Right atrium auricular region (tissue), 2 donors: ENCODE data around the gene NLRP9. TPM values are rescaled to one million over a fixed set of nuclear protein-coding genes. Genes with fewer than 3 reads are reported as not detected.
"Not testable (repeated sequence)": the region's sequence is repeated elsewhere in the genome, so short reads cannot be mapped to it uniquely, and the experiment has no call there.

Source experiments
- DNase-seq: peaks from one replicate; pipeline ENCODE4 v3.0.0-alpha.2; 2019; ENCODE audit warnings: low spot score
- H3K27ac ChIP-seq, 2 donors: fragments of 200-600 bp; sonication (generic); 1 replicate in 1 of 2; 2 replicates in 1 of 2; pipeline ENCODE4 v1.5.1; 2016 to 2019
- H3K27me3 ChIP-seq, 2 donors: fragments of 200-600 bp; sonication (generic); one replicate each; pipeline versions ENCODE4 v1.5.1 to v1.6.0; 2017 to 2019
- H3K36me3 ChIP-seq: fragments of 200-600 bp; sonication (generic); one replicate; pipeline ENCODE4 v1.5.1; 2016
- H3K4me1 ChIP-seq, 2 donors: fragments of 200-600 bp; sonication (generic); one replicate each; pipeline versions ENCODE4 v1.5.1 to v1.6.0; 2017 to 2019
- H3K4me3 ChIP-seq, 2 donors: fragments of 200-600 bp; sonication (generic); 1 replicate in 1 of 2; 2 replicates in 1 of 2; pipeline ENCODE4 v1.5.1; 2017 to 2019; ENCODE audit warnings: mild to moderate bottlenecking in 1 of 2, moderate library complexity in 1 of 2
- H3K9me3 ChIP-seq, 2 donors: fragments of 200-600 bp; sonication (generic); one replicate each; pipeline ENCODE4 v1.5.1; 2019
- total RNA-seq, 2 donors: library from RNA; depleted of rRNA; stranded (reverse); fragments of >200 nt; gene quantifications; one replicate each; pipeline ENCODE4 v1.1.0, GENCODE V29; 2016
- TF ChIP-seq, protein P1 (sequence below), 2 donors: fragments of 200-600 bp; sonication (generic); IDR thresholded peaks; one replicate each; pipeline ENCODE4 v1.5.1; 2019; ENCODE audit warnings: antibody characterized with exemption in 2 of 2

NLRP9 gene
- total RNA-seq, 2 donors from 2014 or later = not detected

DNA sequence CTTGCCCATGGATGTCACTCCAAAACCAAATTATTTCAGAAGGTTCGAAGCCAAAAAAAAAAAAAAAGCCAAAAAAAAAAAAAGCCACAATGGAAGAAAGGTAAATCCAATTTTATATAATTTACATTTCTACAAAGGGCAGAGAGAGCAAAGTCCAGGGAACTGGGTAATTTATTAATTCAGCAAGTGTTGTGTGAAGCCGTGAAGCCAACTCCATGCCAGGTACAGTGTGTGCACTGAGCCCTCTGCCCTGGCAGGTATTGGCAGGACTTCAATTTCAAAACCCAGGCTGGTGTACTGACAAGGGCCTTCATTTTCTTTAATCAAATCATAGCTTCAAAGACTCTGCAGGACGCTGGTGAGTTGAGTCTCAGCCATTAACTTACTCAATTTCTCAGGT is 15.2 kb upstream of the NLRP9 start:
- H3K9me3 ChIP-seq = no peaks in the 10 kb centered on the region
- no peak for DNase-seq
- no peaks in the 10 kb centered on the region for H3K4me1 ChIP-seq
- no peaks in the 10 kb centered on the region for H3K36me3 ChIP-seq
- no peaks in the 10 kb centered on the region for H3K27me3 ChIP-seq
- TF ChIP-seq, protein P1, sequence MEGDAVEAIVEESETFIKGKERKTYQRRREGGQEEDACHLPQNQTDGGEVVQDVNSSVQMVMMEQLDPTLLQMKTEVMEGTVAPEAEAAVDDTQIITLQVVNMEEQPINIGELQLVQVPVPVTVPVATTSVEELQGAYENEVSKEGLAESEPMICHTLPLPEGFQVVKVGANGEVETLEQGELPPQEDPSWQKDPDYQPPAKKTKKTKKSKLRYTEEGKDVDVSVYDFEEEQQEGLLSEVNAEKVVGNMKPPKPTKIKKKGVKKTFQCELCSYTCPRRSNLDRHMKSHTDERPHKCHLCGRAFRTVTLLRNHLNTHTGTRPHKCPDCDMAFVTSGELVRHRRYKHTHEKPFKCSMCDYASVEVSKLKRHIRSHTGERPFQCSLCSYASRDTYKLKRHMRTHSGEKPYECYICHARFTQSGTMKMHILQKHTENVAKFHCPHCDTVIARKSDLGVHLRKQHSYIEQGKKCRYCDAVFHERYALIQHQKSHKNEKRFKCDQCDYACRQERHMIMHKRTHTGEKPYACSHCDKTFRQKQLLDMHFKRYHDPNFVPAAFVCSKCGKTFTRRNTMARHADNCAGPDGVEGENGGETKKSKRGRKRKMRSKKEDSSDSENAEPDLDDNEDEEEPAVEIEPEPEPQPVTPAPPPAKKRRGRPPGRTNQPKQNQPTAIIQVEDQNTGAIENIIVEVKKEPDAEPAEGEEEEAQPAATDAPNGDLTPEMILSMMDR (IDR thresholded peaks at IDR 0.05) = no peak
- H3K4me3 ChIP-seq = no peak overlapping the region
- H3K27ac ChIP-seq = no peak overlapping the region

DNA sequence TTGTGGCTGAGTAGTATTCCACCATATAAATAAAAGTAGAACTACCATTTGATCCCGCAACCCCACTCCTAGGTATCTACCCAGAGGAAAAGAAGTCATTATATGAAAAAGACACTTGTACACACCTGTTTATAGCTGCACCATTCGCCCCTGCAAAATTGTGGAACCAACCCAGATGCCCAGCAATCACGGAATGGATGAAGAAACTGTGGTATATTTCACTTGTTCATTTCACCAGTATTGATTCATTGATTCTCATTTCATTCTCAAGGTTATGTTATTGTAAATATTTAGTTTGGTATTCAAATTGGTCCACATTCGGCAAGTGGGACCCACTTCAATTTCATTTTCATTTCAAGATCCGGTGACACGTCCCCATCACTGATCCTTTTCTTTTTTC is 12.5 kb upstream of the NLRP9 start:
- no peak for DNase-seq
- H3K4me1 ChIP-seq = no peaks in the 10 kb centered on the region
- TF ChIP-seq, protein P1 (IDR thresholded peaks at IDR 0.05) = no peak
- H3K4me3 ChIP-seq = no peak overlapping the region
- no peak overlapping the region for H3K27ac ChIP-seq
- H3K36me3 ChIP-seq = no peaks in the 10 kb centered on the region
- no peaks in the 10 kb centered on the region for H3K27me3 ChIP-seq
- H3K9me3 ChIP-seq = no peaks in the 10 kb centered on the region

DNA sequence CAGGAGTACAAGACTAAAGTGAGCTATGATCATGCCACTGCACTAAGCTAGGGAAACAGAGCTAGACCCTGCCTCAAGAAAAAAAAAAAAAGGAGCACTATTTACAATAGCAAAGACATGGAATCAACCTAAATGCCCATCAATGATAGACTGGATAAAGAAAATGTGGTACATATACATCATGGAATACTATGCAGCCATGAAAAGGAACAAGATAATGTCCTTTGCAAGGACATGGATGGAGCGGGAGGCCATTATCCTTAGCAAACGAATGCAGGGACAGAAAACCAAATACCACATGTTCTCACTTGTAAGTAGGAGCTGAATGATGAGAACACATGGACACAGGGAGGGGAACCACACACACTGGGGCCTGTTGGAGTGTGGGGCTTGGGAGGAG is 7.8 kb downstream of the NLRP9 start:
- not testable (repeated sequence) for H3K27ac ChIP-seq, DNase-seq, H3K36me3 ChIP-seq, H3K27me3 ChIP-seq, H3K4me1 ChIP-seq, H3K9me3 ChIP-seq, H3K4me3 ChIP-seq

DNA sequence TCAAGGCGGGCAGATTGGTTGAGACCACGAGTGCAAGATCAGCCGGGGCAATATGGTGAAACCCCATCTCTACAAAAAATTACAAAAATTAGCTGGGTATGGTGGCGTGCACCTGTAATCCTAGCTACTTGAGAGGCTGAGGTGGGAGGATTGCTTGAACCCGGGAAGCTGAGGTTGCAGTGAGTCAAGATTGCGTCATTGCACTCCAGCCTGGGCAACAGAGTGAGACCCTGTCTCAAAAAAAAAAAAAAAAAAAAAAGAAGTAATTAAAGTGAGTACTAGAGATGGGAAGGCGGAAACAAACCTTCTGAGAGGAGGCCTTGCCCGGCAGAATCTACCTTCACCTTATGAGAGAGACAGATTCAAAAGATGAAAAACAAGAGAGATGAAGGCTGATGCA is 14.7 kb downstream of the NLRP9 start:
- no peaks in the 10 kb centered on the region for H3K4me1 ChIP-seq
- peaks cover 0 to 23% of the 10 kb centered on the region in 2 donors for H3K9me3 ChIP-seq
- H3K27ac ChIP-seq = no peak overlapping the region
- no peaks in the 10 kb centered on the region for H3K36me3 ChIP-seq
- TF ChIP-seq, protein P1 (IDR thresholded peaks at IDR 0.05) = no peak
- no peak for DNase-seq
- H3K27me3 ChIP-seq = no peaks in the 10 kb centered on the region
- H3K4me3 ChIP-seq = no peak overlapping the region

DNA sequence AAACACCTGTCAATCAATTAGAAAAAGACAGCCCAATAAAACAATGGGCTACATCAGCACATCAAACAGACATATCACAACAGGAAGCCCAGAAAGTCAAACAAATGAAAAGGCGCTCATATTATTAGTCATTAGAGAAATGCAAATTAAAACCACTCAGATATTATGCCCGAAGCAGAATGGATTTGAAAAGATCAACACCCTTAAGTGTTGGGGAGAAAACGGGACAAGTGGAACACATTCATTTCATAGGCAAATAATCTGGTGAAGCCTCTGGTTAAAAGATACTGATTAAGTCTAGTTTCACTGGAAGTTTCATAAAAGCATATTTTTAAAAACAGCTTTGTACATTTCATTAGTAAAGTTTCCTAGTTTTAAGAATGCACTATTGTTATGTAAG is 17.4 kb downstream of the NLRP9 start:
- H3K4me1 ChIP-seq = no peaks in the 10 kb centered on the region
- H3K4me3 ChIP-seq = no peak overlapping the region
- TF ChIP-seq, protein P1 (IDR thresholded peaks at IDR 0.05) = no peak
- no peak overlapping the region for H3K27ac ChIP-seq
- DNase-seq = no peak
- H3K27me3 ChIP-seq = no peaks in the 10 kb centered on the region
- no peaks in the 10 kb centered on the region for H3K36me3 ChIP-seq
- peaks cover 0 to 23% of the 10 kb centered on the region in 2 donors for H3K9me3 ChIP-seq

DNA sequence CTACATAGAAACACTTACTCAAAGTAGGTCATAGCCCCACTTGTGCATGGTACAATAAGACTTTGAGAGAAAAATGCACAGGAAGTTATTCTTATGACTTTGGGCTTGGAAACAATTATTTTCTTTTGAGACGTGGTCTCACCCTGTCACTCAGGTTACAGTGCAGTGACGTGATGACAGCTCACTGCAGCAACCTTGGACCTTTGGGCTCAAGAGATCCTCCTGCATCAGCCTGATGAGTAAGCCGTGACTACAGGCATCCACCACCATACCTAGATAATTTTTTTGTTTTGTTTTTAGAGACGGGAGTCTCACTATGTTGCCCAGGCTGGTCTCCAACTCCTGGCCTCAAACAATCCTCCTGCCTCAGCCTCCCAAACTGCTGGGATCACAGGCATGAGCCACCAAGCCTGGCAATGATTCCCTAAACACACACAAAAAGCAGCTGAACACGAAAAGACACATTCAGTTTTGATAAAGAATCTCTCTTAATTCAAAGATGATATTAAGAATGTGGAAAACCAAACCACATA is 17.9 kb downstream of the NLRP9 start:
- Histone ChIP-seq H3K4me1 (no peaks in the 10 kb centered on the region), H3K9me3 (peaks cover 0 to 23% of the 10 kb centered on the region in 2 donors), H3K36me3 (no peaks in the 10 kb centered on the region), H3K27ac (no peak overlapping the region), H3K4me3 (no peak overlapping the region), H3K27me3 (no peaks in the 10 kb centered on the region)
- TF ChIP-seq, protein P1 (IDR thresholded peaks at IDR 0.05) = no peak
- DNase-seq = no peak

DNA sequence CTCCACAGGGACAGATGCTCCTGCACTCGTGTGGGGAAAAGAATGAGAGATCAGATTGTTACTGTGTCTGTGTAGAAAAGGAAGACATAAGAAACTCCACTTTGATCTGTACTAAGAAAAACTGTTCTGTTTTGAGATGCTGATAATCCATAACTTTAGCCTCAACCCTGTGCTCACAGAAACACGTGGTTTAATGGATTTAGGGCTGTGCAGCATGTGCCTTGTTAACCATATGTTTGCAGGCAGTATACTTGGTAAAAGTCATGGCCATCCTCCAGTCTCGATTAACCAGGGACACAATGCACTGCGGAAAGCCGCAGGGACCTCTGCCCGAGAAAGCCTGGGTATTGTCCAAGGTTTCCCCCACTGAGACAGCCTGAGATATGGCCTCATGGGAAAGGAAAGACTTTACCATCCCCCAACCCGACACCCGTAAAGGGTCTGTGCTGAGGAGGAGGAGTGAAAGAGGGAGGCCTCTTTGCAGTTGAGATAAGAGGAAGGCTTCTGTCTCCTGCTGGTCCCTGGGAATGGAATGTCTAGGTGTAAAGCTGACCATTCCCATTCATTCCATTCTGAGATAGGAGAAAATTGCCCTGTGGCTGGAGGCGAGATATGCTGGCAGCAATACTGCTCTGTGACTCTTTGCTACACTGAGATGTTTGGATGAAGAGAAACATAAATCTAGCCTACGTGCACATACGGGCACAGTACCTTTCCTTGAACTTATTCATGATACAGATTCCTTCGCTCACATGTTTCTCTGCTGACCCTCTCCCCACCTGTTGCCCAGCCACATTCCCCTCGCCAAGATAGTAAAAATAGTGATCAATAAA is 20.1 kb downstream of the NLRP9 start:
- H3K4me3 ChIP-seq, DNase-seq, H3K4me1 ChIP-seq, H3K27me3 ChIP-seq, H3K27ac ChIP-seq, H3K36me3 ChIP-seq: not testable (repeated sequence)
- peaks cover 0 to 23% of the 10 kb centered on the region in 2 donors for H3K9me3 ChIP-seq
